IPS-NIHi11 (cell line): ENCODE measurements around the gene CDKN2B-AS1.
A peak's percentile ranks its signal among the peaks of the same experiment; 100 is the strongest.
"Not testable (repeated sequence)": the region's sequence is repeated elsewhere in the genome, so short reads cannot be mapped to it uniquely, and the experiment has no call there.

Source experiments
- DNase-seq: peaks from one replicate; pipeline ENCODE4 v3.0.0; 2012; ENCODE audit warnings: mixed read lengths, low spot score

CDKN2B-AS1 gene

GRCh38 chr9:21994556-21995005, at the start of gene CDKN2B-AS1:
Gene CDKN2B-AS1 (plus strand): TSS chr9:21994791.
- DNase-seq = peak; percentile 46

- DNase-seq = no peak
Measured at GRCh38 chr9:21945606-21946005, 49.0 kb upstream of the CDKN2B-AS1 start.

- DNase-seq = no peak
Measured at GRCh38 chr9:21958833-21959232, 35.8 kb upstream of the CDKN2B-AS1 start.

- DNase-seq = not testable (repeated sequence)
Measured at GRCh38 chr9:21959268-21959667, 35.3 kb upstream of the CDKN2B-AS1 start.

- DNase-seq = no peak
Measured at GRCh38 chr9:21961569-21961968, 33.0 kb upstream of the CDKN2B-AS1 start.

- DNase-seq = peak; percentile 54
Measured at GRCh38 chr9:21964925-21965385, 29.6 kb upstream of the CDKN2B-AS1 start.

GRCh38 chr9:21965401-21965951, 29.1 kb upstream of the CDKN2B-AS1 start:
- DNase-seq = peak; percentile 82

GRCh38 chr9:21966140-21966851, 28.3 kb upstream of the CDKN2B-AS1 start:
- no peak for DNase-seq

GRCh38 chr9:21967169-21967568, 27.4 kb upstream of the CDKN2B-AS1 start:
- no peak for DNase-seq

GRCh38 chr9:21967702-21968101, 26.9 kb upstream of the CDKN2B-AS1 start:
- DNase-seq = no peak

- no peak for DNase-seq
Measured at GRCh38 chr9:21968331-21969010, 26.1 kb upstream of the CDKN2B-AS1 start.

- peak; percentile 63 for DNase-seq
Measured at GRCh38 chr9:21969011-21969940, 25.3 kb upstream of the CDKN2B-AS1 start.

- DNase-seq = no peak
Measured at GRCh38 chr9:21969951-21970799, 24.4 kb upstream of the CDKN2B-AS1 start.

- no peak for DNase-seq
Measured at GRCh38 chr9:21970800-21971640, 23.6 kb upstream of the CDKN2B-AS1 start.

GRCh38 chr9:21972361-21972760, 22.2 kb upstream of the CDKN2B-AS1 start:
- no peak for DNase-seq

GRCh38 chr9:21974343-21974721, 20.3 kb upstream of the CDKN2B-AS1 start:
- DNase-seq = no peak

GRCh38 chr9:21974722-21975409, 19.7 kb upstream of the CDKN2B-AS1 start:
- DNase-seq = peak; percentile 82

GRCh38 chr9:21976334-21976875, 18.2 kb upstream of the CDKN2B-AS1 start:
- no peak for DNase-seq

GRCh38 chr9:21982391-21982790, 12.2 kb upstream of the CDKN2B-AS1 start:
- DNase-seq = no peak
